ENCODE measurements around the gene ZNF280B.

DNA sequence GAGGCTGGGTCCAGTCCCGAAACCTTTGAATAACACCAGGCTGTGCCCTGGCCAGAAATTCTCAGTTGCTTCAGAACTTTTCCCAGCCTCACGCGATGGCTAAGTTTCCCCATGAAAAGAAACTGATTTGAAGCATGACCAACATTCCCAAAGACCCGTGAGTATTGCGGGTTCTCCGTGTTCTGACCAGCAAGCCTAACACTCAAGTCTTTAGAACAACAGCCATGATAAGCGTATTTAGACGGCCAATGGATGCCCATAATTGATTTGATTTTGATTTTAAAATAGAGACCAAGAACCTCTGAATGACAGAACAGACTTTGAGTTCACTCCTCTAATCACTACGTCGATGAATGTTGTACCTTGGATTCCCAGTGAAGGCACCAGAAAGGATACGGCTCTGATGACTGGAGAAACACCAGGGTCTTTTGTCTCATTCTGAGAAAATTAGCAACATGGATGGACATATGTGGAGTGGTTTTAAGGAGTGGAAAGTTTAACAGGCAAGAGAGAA lies 43.9 kb downstream of the ZNF280B start:
- TF ChIP-seq, protein P1, sequence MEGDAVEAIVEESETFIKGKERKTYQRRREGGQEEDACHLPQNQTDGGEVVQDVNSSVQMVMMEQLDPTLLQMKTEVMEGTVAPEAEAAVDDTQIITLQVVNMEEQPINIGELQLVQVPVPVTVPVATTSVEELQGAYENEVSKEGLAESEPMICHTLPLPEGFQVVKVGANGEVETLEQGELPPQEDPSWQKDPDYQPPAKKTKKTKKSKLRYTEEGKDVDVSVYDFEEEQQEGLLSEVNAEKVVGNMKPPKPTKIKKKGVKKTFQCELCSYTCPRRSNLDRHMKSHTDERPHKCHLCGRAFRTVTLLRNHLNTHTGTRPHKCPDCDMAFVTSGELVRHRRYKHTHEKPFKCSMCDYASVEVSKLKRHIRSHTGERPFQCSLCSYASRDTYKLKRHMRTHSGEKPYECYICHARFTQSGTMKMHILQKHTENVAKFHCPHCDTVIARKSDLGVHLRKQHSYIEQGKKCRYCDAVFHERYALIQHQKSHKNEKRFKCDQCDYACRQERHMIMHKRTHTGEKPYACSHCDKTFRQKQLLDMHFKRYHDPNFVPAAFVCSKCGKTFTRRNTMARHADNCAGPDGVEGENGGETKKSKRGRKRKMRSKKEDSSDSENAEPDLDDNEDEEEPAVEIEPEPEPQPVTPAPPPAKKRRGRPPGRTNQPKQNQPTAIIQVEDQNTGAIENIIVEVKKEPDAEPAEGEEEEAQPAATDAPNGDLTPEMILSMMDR (IDR thresholded peaks at IDR 0.05; ENCODE audit: low read depth, low read length), result no peak
- TF ChIP-seq POLR2A (IDR thresholded peaks at IDR 0.05; ENCODE audit: extremely low read depth, insufficient read length) (no peak), MYC (IDR thresholded peaks at IDR 0.05; ENCODE audit: low read depth, low read length) (no peak)
- TF ChIP-seq, protein P2, sequence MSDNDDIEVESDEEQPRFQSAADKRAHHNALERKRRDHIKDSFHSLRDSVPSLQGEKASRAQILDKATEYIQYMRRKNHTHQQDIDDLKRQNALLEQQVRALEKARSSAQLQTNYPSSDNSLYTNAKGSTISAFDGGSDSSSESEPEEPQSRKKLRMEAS (IDR thresholded peaks at IDR 0.05; ENCODE audit: low read depth, low read length), result no peak
